Measurements from ENCODE around the gene COBL.
A peak's percentile ranks its signal among the peaks of the same experiment; 100 is the strongest.

COBL gene

DNA sequence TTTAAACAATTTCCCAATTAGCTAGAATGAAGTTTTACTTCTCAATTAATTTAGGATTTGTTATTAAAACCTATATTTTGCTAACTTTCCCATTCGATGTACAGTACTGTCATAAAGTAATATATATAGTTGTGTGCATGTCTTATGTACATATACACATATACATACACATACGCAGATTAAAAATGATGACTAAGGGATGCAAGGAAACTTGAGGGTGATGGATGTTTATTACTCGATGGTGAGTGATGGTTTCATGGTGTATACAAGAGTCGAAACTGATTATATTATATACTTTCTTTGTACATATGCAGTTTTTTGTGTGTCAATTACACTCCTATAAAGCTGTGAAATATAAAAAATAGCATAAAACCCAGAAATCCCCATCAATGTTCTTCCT, 248.2 kb downstream of the COBL start:
- DNase-seq, result no peak

GRCh38 chr7:51067757-51068156, 248.9 kb downstream of the COBL start:
- DNase-seq, result peak; percentile 72

DNA sequence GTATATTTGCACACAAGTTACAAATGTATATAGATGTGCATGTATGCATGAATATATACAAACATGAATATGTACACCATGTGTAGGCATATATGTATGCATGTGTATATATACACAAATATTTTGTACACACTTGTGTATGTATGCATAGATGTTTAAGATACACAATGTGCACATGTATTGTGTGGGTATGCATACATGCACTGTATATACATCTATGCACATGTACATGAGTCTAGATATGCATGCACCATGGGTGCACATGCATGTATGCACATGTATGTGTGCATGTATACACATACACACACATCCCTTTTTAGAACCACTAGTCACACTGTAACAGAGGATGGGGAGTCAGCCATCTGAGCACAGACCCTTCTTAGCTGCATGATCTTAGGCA, 249.4 kb downstream of the COBL start:
- no peak for DNase-seq

DNA sequence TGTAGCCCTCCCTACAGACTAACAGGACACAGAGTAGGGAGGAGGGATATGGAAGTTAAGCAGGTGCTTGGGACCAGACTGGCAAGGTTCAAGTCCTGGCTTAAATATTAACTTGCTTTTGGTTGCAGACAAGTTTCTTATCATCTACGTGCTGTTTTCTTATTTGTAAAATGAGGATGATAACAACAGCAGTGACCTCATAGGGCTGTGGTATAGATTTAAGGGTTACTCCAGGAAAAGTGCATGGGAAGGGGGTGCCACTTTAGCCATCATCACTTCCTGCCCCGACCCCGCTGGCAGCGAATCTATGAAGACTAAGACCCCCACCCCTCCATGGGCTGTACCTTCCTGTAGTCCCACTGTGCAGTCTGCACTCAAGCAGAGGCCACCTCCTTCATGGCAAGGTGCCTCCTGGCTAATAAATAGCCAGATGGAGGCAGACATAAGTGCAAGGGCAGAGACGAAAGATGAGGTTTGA, 250.2 kb downstream of the COBL start:
- DNase-seq, result no peak

DNA sequence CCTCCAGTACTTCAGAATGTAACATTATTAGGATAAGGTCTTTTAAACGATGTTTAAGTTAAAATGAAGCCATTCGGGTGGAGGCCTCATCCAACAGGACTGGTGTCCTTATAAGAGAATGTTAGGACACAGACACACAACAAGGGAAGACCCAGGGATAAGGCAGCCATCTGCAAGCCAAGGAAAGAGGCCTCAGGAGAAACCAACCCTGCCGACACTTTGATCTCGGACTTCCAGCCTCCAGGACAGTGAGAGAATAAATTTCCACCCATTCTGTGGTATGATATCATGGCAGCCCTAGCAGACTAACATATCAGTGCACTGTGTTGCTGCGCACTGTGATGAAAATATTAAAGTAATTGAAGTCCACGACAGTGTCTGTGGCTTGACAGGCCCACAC, 250.8 kb downstream of the COBL start:
- no peak for DNase-seq

DNA sequence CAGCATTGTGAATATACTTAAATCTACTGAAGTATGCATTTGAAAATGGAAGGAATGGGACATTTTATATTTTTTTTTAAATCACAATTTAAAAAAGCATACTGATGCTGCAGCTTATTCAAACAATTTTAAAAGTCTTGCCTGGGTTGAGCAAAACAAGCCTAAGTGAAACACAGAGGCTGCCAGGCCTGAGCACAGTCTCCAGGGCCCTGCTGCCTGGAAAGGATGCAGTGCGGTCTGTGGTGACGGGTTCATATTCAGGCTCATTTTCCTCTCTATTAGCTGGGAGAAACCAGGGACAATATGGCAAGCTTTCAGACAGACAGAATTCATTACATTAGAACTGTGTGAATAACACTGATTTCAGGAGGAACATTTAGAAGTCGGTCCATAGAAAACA, 251.9 kb downstream of the COBL start:
- DNase-seq, result no peak

- peak; percentile 16 for DNase-seq
Measured at GRCh38 chr7:51062222-51062987, 254.2 kb downstream of the COBL start.

DNA sequence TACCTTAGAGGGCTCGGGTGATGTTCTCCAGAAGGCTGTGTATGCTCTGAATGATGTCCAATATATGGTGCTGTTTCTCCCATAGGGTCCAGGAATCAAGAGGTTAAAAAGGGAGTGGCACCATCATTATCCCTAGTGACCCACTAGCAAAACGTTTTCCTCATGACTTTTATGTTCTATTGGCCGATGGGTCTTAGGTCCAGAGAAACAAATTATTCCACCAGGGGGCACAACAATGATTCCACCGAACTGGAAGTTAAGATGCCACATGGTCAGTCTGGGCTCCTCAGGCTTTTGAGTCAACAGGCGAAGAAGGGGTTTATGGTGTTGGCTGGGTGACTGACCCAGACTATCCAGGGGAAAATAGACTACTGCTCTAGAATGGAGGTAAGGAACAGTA, 256.1 kb downstream of the COBL start:
- peak; percentile 7 for DNase-seq

- DNase-seq, result no peak
Measured at GRCh38 chr7:51059504-51060142, 257.0 kb downstream of the COBL start.

- no peak for DNase-seq
Measured at GRCh38 chr7:51058764-51059163, 257.8 kb downstream of the COBL start.

- DNase-seq, result no peak
Measured at GRCh38 chr7:51055039-51055840, 261.4 kb downstream of the COBL start.

GRCh38 chr7:51054231-51054630, 262.4 kb downstream of the COBL start:
- DNase-seq, result no peak

DNA sequence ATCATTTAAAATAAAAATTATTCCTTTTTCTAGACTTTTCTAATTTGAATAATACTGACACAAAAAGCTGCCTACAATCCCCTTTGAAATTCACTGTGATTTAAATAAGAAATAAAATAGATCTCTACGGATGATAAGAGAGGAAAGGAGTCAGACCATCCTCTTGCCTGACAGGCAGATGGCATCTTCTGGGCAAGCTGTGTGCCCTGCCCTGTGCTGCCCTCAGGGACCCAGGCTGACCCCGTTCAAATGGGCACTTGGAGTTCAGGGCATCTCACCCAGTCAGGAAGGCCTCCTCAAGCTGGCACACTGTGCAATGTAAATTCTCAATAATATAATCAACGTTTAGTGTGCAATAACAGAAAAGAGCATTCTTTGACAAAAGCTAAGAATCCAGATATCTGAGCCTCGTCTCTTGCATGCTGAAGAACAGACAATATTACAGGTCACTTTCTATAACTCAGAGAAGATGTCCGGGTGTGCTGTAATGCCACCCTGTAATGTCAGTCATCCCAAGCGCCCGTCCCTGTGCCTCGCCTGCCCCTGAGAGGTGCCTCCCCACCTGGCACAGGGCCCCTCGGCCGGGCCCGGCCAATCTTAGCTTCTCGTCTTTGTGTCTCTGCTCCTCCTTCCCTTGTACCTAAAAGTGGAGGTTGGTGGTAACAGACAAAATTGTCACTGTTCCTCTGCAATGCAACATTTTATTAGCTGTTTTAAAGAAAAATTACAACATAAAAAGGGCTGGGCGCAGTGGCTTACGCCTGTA, 263.3 kb downstream of the COBL start:
- DNase-seq, result no peak

GRCh38 chr7:51046482-51046881, 270.1 kb downstream of the COBL start:
- no peak for DNase-seq

DNA sequence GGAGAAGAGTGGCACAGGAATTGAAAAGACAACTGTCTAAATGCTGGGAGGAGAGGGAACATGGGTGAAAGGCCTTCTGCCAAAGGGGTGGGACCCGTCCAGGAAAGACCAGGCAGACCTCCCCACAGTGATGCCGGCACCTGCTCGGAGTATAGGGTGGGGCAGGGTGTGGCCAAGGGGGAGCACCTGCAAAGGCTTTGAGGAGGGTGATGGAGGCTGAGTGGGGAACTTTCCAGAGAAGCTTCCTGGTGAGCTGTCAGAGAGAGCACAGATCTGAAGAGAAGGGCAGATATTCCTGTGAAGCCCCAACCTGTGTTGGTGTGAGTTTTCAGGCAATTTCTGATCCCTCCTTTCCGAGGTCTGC, 270.5 kb downstream of the COBL start:
- DNase-seq, result no peak

DNA sequence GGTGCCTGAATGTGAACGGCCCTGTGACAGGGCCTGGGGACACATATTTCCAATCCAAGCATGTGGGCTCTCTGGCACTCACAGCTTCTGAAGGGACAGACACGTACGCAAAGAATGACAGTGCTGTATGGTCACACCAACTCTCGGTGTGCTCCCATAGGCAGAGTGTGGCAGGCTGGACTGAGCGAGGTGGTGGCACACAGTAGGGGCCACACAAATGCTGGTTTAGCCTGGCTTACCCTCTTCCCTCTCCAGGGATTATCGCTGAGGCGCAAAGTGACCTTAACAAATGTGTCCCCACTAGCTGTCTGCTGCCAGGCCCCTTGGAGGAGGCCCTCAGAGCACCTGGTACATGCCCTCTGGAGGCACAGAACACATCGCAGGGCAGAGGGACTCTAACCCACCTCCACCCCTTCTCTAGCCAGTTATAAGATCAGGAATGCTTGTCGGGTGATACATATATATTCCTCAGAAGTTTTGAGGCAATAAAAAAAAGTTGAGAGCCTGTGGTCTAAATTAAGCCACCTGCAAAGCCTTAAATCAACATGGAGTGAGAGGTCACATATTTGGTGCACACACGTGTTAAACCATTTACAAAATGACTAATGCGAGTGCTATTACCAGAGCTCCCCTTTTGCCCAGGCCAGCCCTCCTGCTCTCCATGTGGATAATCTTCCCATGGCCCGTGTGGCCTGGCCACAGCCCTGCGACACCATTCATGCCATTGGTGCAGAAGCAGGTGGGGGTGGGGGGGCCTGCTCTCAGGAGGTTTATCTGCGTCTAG, 271.1 kb downstream of the COBL start:
- no peak for DNase-seq

DNA sequence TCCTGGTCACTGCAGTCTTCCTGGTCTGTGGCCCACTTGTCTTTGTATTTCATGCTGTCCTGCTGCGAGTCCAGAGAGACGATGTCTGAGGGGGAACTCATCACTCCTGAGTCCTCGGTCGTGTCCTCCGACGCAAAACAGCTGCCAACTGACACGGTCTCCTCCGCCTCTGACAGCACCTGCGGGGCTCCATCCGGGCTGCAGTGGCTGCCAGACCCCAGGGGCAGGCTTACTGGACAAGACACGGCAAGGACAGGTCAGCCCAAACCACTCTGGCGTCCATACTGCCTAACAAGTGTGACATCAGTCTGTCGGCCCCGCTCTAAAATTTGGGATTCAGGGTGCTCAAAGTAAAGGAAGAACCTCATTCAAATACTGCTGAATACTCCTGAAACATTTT, 273.1 kb downstream of the COBL start:
- DNase-seq, result no peak

GRCh38 chr7:51040787-51041186, 275.8 kb downstream of the COBL start:
- no peak for DNase-seq

DNA sequence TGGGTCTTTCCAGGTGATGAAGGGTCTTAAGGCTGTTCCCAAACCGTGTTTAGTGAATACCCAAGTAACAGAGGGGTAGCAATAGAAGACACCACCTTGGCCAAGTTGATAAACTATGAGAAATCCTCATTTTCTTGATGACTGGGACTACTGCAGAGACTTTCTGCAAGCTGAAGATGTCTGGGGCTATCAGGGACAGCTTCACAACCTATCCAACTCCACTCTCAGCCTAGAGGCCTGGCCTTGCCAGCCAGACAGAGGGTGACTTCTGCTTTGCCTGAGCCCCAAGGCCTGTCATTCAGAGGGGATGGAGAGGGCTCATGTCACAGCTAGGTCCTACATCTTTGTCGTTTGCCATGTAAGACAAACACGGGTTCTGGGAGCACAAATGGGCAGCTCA, 278.0 kb downstream of the COBL start:
- DNase-seq, result no peak

GRCh38 chr7:51035716-51036115, 280.9 kb downstream of the COBL start:
- DNase-seq, result no peak

- no peak for DNase-seq
Measured at GRCh38 chr7:51034521-51035264, 281.9 kb downstream of the COBL start.
